ENCODE results near the gene CNGA3. TPM values are rescaled to one million over a fixed set of nuclear protein-coding genes. Genes with fewer than 3 reads are reported as not detected.

The CNGA3 gene
- total RNA-seq, 4 donors from 2014 or later, result 1.7 to 3.0 (median 2.2) TPM; not detected in 1

GRCh38 chr2:98350411-98350810 is 4.2 kb downstream of the CNGA3 start:
- DNase-seq, result no peak
- Histone ChIP-seq H3K27ac (no peak overlapping the region), H3K4me3 (no peak overlapping the region), H3K27me3 (peaks cover 0 to 20% of the 10 kb centered on the region in 2 donors), H3K4me1 (peaks cover 0 to 10% (median 4%) of the 10 kb centered on the region in 4 donors), H3K36me3 (no peaks in the 10 kb centered on the region), H3K9me3 (no peaks in the 10 kb centered on the region)
- no peak for TF ChIP-seq CTCF (IDR thresholded peaks at IDR 0.05)
- no peak for TF ChIP-seq POLR2A (IDR thresholded peaks at IDR 0.05)

- H3K4me1 ChIP-seq, result no peaks in the 10 kb centered on the region
- no peak overlapping the region for H3K4me3 ChIP-seq
- no peaks in the 10 kb centered on the region for H3K9me3 ChIP-seq
- H3K36me3 ChIP-seq, result no peaks in the 10 kb centered on the region
- H3K27ac ChIP-seq, result no peak overlapping the region
- TF ChIP-seq CTCF (IDR thresholded peaks at IDR 0.05) (no peak), POLR2A (IDR thresholded peaks at IDR 0.05) (no peak)
- no peaks in the 10 kb centered on the region for H3K27me3 ChIP-seq
- DNase-seq, result no peak
These were observed 9.6 kb downstream of the CNGA3 start for GRCh38 chr2:98355881-98356280.

- TF ChIP-seq POLR2A (IDR thresholded peaks at IDR 0.05) (no peak), CTCF (IDR thresholded peaks at IDR 0.05) (no peak)
- Histone ChIP-seq H3K4me1 (no peaks in the 10 kb centered on the region), H3K4me3 (no peak overlapping the region), H3K36me3 (no peaks in the 10 kb centered on the region), H3K27ac (no peak overlapping the region), H3K9me3 (no peaks in the 10 kb centered on the region), H3K27me3 (no peaks in the 10 kb centered on the region)
- DNase-seq, result no peak
These were observed 10.5 kb downstream of the CNGA3 start for GRCh38 chr2:98356729-98357128.

- H3K9me3 ChIP-seq, result no peaks in the 10 kb centered on the region
- no peaks in the 10 kb centered on the region for H3K27me3 ChIP-seq
- H3K36me3 ChIP-seq, result no peaks in the 10 kb centered on the region
These were observed 11.6 kb downstream of the CNGA3 start for GRCh38 chr2:98357849-98358248.

GRCh38 chr2:98359986-98360385 is 13.7 kb downstream of the CNGA3 start:
- no peak for TF ChIP-seq CTCF (IDR thresholded peaks at IDR 0.05)
- no peak for TF ChIP-seq POLR2A (IDR thresholded peaks at IDR 0.05)
- Histone ChIP-seq H3K9me3 (no peaks in the 10 kb centered on the region), H3K4me3 (no peak overlapping the region), H3K4me1 (no peaks in the 10 kb centered on the region), H3K36me3 (no peaks in the 10 kb centered on the region), H3K27ac (no peak overlapping the region), H3K27me3 (no peaks in the 10 kb centered on the region)
- no peak for DNase-seq

More at GRCh38 chr2:98357849-98358248, 11.6 kb downstream of the CNGA3 start:
- Histone ChIP-seq H3K27ac (no peak overlapping the region), H3K4me3 (no peak overlapping the region), H3K4me1 (no peaks in the 10 kb centered on the region)
- TF ChIP-seq CTCF (IDR thresholded peaks at IDR 0.05) (no peak), POLR2A (IDR thresholded peaks at IDR 0.05) (no peak)
- DNase-seq, result no peak

- TF ChIP-seq POLR2A (IDR thresholded peaks at IDR 0.05) (no peak), CTCF (IDR thresholded peaks at IDR 0.05) (no peak)
- DNase-seq, result no peak
- no peak overlapping the region for H3K4me3 ChIP-seq
- no peaks in the 10 kb centered on the region for H3K36me3 ChIP-seq
- peaks cover 0 to 5% (median 0%) of the 10 kb centered on the region in 4 donors for H3K9me3 ChIP-seq
- no peak overlapping the region for H3K27ac ChIP-seq
- no peaks in the 10 kb centered on the region for H3K4me1 ChIP-seq
- H3K27me3 ChIP-seq, result no peaks in the 10 kb centered on the region
These were observed 21.5 kb downstream of the CNGA3 start for GRCh38 chr2:98367721-98368120.
